ENCODE results near the gene GCDH. TPM values are rescaled to one million over a fixed set of nuclear protein-coding genes. Genes with fewer than 3 reads are reported as not detected.

The GCDH gene
- total and polyA plus RNA-seq, 2 experiments from 2014 or later, result 20.0 to 30.0 TPM

GRCh38 chr19:12896460-12896859 is 5.5 kb downstream of the GCDH start:
- no peak for DNase-seq
- H3F3A ChIP-seq (ENCODE audit: insufficient read depth), result no peaks in the 10 kb centered on the region
- in situ Hi-C loops (cut with MboI), result no loop called here

GRCh38 chr19:12899891-12900518 is 9.0 kb downstream of the GCDH start:
- Histone ChIP-seq H3K27ac (no peak overlapping the region), H3K27me3 (replicated peaks; ENCODE audit: insufficient read depth) (no peaks in the 10 kb centered on the region), H3K4me1 (ENCODE audit: insufficient read depth) (no peaks in the 10 kb centered on the region), H3K36me3 (ENCODE audit: low read depth) (no peaks in the 10 kb centered on the region), H4K20me1 (ENCODE audit: insufficient read depth) (no peaks in the 10 kb centered on the region), H3F3A (ENCODE audit: insufficient read depth) (no peaks in the 10 kb centered on the region), H3K9ac (no peak overlapping the region), H3K9me3 (ENCODE audit: low read depth) (no peaks in the 10 kb centered on the region), H2AFZ (no peak overlapping the region), H3K9me2 (ENCODE audit: insufficient read depth) (no peaks in the 10 kb centered on the region), H3K4me2 (ENCODE audit: unreplicated experiment) (no peak overlapping the region), H3K4me3 (no peak overlapping the region), H3K79me2 (ENCODE audit: insufficient read depth) (no peaks in the 10 kb centered on the region)
- in situ Hi-C loops (cut with MboI), result no loop called here
- WGBS, 2 experiments (ENCODE audit: low coverage in 1 of 2, low lambda C conversion rate in 2 of 2, missing lambda C conversion rate in 2 of 2), result 80% methylated on average over 10 of the region's 10 CpGs
- TF ChIP-seq EZH2 (IDR thresholded peaks at IDR 0.05; ENCODE audit: insufficient read depth, poor library complexity, severe bottlenecking), result no peak
- TF ChIP-seq EZH2phosphoT487 (IDR thresholded peaks at IDR 0.05; ENCODE audit: insufficient read depth, low read depth), result no peak
- DNase-seq, result no peak

More at GRCh38 chr19:12896460-12896859, 5.5 kb downstream of the GCDH start:
- TF ChIP-seq EZH2phosphoT487 (IDR thresholded peaks at IDR 0.05; ENCODE audit: insufficient read depth, low read depth) (no peak), EZH2 (IDR thresholded peaks at IDR 0.05; ENCODE audit: insufficient read depth, poor library complexity, severe bottlenecking) (no peak)
- peaks cover 9% of the 10 kb centered on the region; the same call in 1 of the 2 replicates for H3K79me2 ChIP-seq (ENCODE audit: insufficient read depth)
- no peaks in the 10 kb centered on the region for H3K9me2 ChIP-seq (ENCODE audit: insufficient read depth)
- no peaks in the 10 kb centered on the region for H3K27me3 ChIP-seq (replicated peaks; ENCODE audit: insufficient read depth)
- H2AFZ ChIP-seq, result no peak overlapping the region
- no peak overlapping the region for H3K4me3 ChIP-seq
- no peaks in the 10 kb centered on the region for H3K36me3 ChIP-seq (ENCODE audit: low read depth)
- peaks cover 3% of the 10 kb centered on the region; the same call in 1 of the 2 replicates for H3K4me1 ChIP-seq (ENCODE audit: insufficient read depth)
- 78% methylated on average over 17 of the region's 17 CpGs for WGBS, 2 experiments (ENCODE audit: low coverage in 1 of 2, low lambda C conversion rate in 2 of 2, missing lambda C conversion rate in 2 of 2)
- H3K4me2 ChIP-seq (ENCODE audit: unreplicated experiment), result no peak overlapping the region
- no peak overlapping the region for H3K9ac ChIP-seq
- H4K20me1 ChIP-seq (ENCODE audit: insufficient read depth), result no peaks in the 10 kb centered on the region
- H3K9me3 ChIP-seq (ENCODE audit: low read depth), result no peaks in the 10 kb centered on the region
- H3K27ac ChIP-seq, result no peak overlapping the region

GRCh38 chr19:12907166-12907565 is 16.2 kb downstream of the GCDH start:
- no peaks in the 10 kb centered on the region for H3K9me2 ChIP-seq (ENCODE audit: insufficient read depth)
- no peaks in the 10 kb centered on the region for H3K79me2 ChIP-seq (ENCODE audit: insufficient read depth)
- H3K27me3 ChIP-seq (replicated peaks; ENCODE audit: insufficient read depth), result no peaks in the 10 kb centered on the region
- no peak overlapping the region for H3K9ac ChIP-seq
- no peak overlapping the region for H3K4me2 ChIP-seq (ENCODE audit: unreplicated experiment)
- H3K27ac ChIP-seq, result no peak overlapping the region
- in situ Hi-C loops (cut with MboI), result no loop called here
- no peaks in the 10 kb centered on the region for H3F3A ChIP-seq (ENCODE audit: insufficient read depth)
- H3K9me3 ChIP-seq (ENCODE audit: low read depth), result no peaks in the 10 kb centered on the region
- H3K36me3 ChIP-seq (ENCODE audit: low read depth), result no peaks in the 10 kb centered on the region
- WGBS, 2 experiments (ENCODE audit: low coverage in 1 of 2, low lambda C conversion rate in 2 of 2, missing lambda C conversion rate in 2 of 2), result 95 to 96% methylated on average over 9 of the region's 9 CpGs
- no peaks in the 10 kb centered on the region for H4K20me1 ChIP-seq (ENCODE audit: insufficient read depth)
- DNase-seq, result no peak
- H3K4me1 ChIP-seq (ENCODE audit: insufficient read depth), result no peaks in the 10 kb centered on the region
- no peak overlapping the region for H3K4me3 ChIP-seq
- no peak for TF ChIP-seq EZH2phosphoT487 (IDR thresholded peaks at IDR 0.05; ENCODE audit: insufficient read depth, low read depth)
- TF ChIP-seq EZH2 (IDR thresholded peaks at IDR 0.05; ENCODE audit: insufficient read depth, poor library complexity, severe bottlenecking), result no peak
- no peak overlapping the region for H2AFZ ChIP-seq

GRCh38 chr19:12912571-12912970 is 21.6 kb downstream of the GCDH start:
- H3K36me3 ChIP-seq (ENCODE audit: low read depth), result no peaks in the 10 kb centered on the region
- no peak overlapping the region for H3K9ac ChIP-seq
- H3K79me2 ChIP-seq (ENCODE audit: insufficient read depth), result no peaks in the 10 kb centered on the region
- H2AFZ ChIP-seq, result peak overlapping the region; percentile 66
- no peaks in the 10 kb centered on the region for H4K20me1 ChIP-seq (ENCODE audit: insufficient read depth)
- H3F3A ChIP-seq (ENCODE audit: insufficient read depth), result no peaks in the 10 kb centered on the region
- in situ Hi-C loops (cut with MboI), result no loop called here
- no peak overlapping the region for H3K27ac ChIP-seq
- no peaks in the 10 kb centered on the region for H3K9me3 ChIP-seq (ENCODE audit: low read depth)
- peaks cover 15% of the 10 kb centered on the region; the same call in 1 of the 2 replicates for H3K4me1 ChIP-seq (ENCODE audit: insufficient read depth)
- no peaks in the 10 kb centered on the region for H3K9me2 ChIP-seq (ENCODE audit: insufficient read depth)
- no peak for DNase-seq
- H3K27me3 ChIP-seq (replicated peaks; ENCODE audit: insufficient read depth), result no peaks in the 10 kb centered on the region
- no peak overlapping the region for H3K4me3 ChIP-seq
- TF ChIP-seq EZH2 (IDR thresholded peaks at IDR 0.05; ENCODE audit: insufficient read depth, poor library complexity, severe bottlenecking), result no peak
- no peak for TF ChIP-seq EZH2phosphoT487 (IDR thresholded peaks at IDR 0.05; ENCODE audit: insufficient read depth, low read depth)
- peak overlapping the region; percentile 15 for H3K4me2 ChIP-seq (ENCODE audit: unreplicated experiment)
- 50 to 56% methylated on average over 4 of the region's 4 CpGs for WGBS, 2 experiments (ENCODE audit: low coverage in 1 of 2, low lambda C conversion rate in 2 of 2, missing lambda C conversion rate in 2 of 2)

All from GM23248 (cell line).